Neuron (in vitro differentiated cells): Measurements from ENCODE around the gene DDX43.
"Not testable (repeated sequence)": the region's sequence is repeated elsewhere in the genome, so short reads cannot be mapped to it uniquely, and the experiment has no call there.

ENCODE experiments used
- H2AFZ ChIP-seq: one replicate; pipeline ENCODE4 v1.6.1; 2013; ENCODE audit warnings: low read depth, mild to moderate bottlenecking, inconsistent platforms, low read length, moderate library complexity
- H3K27me3 ChIP-seq: one replicate; pipeline ENCODE4 v1.6.1; 2013; ENCODE audit warnings: low read length; ENCODE audit not compliant: insufficient read depth
- H3K36me3 ChIP-seq: one replicate; pipeline ENCODE4 v1.6.1; 2013; ENCODE audit warnings: low read length; ENCODE audit not compliant: insufficient read depth
- H3K4me1 ChIP-seq: one replicate; pipeline ENCODE4 v1.6.1; 2013; ENCODE audit warnings: low read length; ENCODE audit not compliant: insufficient read depth
- H3K4me3 ChIP-seq: 2 replicates; pipeline ENCODE4 v1.5.1; 2013; ENCODE audit warnings: mild to moderate bottlenecking, low read length, moderate library complexity
- H3K9me3 ChIP-seq: one replicate; pipeline ENCODE4 v1.6.1; 2013; ENCODE audit warnings: low read length

DDX43 gene

DNA sequence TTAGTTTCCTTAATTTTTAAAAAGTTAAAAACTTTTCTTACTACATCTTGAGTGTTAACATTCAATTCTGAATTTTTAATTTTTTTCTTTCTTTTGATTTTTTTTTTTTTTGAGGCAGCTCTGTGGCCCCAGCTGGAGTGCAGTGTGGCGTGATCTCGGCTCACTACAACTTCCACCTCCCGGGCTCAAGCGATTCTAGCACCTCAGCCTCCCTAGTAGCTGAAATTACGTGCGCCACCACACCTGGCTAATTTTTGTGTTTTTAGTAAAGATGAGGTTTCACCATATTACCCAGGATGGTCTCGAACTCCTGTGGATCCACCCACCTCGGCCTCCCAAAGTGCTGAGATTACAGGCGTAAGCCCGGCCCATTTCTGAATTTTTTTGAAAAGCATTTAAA is 1.2 kb downstream of the DDX43 start:
- Histone ChIP-seq H3K4me3 (no peak overlapping the region), H3K9me3 (no peaks in the 10 kb centered on the region), H3K4me1 (no peaks in the 10 kb centered on the region)

DNA sequence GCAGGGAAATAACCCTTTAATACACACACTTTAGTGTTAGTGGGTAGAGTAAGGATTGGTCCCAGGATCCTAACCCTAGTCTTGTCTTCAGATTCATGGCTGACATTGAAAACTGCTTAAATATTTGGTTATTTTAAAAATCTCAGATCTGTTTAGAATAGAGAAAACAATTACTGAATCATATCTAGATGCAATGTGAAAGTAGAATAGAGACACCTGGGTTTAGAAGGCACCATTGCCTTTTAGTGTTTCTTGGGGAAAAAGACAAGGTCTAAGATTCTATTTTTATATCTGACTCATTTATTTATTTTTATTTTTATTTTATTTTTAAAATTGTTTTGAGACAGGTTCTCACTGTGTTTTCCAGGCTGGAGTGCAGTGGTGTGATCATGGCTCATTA is 6.0 kb downstream of the DDX43 start:
- H2AFZ ChIP-seq, result no peak overlapping the region
- no peaks in the 10 kb centered on the region for H3K4me1 ChIP-seq
- H3K27me3 ChIP-seq, result peaks cover 2% of the 10 kb centered on the region
- no peaks in the 10 kb centered on the region for H3K9me3 ChIP-seq
- no peak overlapping the region for H3K4me3 ChIP-seq
- H3K36me3 ChIP-seq, result no peaks in the 10 kb centered on the region

More for the DNA sequence above, 1.2 kb downstream of the DDX43 start:
- H3K27me3 ChIP-seq, result no peaks in the 10 kb centered on the region
- H2AFZ ChIP-seq, result no peak overlapping the region
- no peaks in the 10 kb centered on the region for H3K36me3 ChIP-seq

DNA sequence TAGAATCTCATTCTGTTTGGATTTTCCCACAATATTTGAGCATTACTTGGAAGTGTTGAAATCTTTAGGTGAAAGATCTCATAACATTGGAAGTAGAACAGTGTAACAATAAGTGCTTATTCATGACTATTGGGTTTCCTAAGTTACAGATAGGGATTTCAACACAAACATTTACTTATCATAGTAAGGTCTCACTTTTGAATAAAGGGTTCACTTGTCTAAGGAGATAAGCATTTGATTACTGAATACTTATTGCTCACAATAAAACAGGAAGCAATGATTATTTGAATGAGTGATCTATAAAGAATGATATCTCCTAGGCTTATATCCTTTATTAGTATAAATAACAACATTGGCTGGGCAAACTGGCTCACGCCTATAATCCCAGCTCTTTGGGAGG is 14.8 kb downstream of the DDX43 start:
- Histone ChIP-seq H3K27me3 (peaks cover 2% of the 10 kb centered on the region), H2AFZ (no peak overlapping the region), H3K4me1 (no peaks in the 10 kb centered on the region), H3K9me3 (no peaks in the 10 kb centered on the region), H3K36me3 (no peaks in the 10 kb centered on the region), H3K4me3 (no peak overlapping the region)

DNA sequence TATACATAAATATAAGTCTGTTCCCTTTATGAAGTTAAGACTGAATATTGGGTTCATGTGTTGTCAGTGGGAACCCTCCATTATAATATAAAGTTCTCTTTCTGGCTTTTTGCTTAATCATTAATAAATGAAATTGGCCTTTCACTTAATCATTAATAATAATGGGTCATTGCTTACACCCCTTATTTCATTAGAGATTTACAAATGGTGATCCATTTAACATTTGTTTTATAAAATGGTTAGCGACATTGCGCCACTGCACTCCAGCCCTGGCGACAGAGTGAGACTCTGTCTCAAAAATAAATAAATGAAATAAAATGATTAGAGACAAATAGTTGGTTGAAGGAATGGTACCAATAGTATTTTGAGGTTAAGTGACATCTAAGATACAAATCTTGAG is 18.5 kb downstream of the DDX43 start:
- Histone ChIP-seq H2AFZ (no peak overlapping the region), H3K9me3 (no peaks in the 10 kb centered on the region), H3K27me3 (no peaks in the 10 kb centered on the region), H3K4me3 (no peak overlapping the region), H3K4me1 (no peaks in the 10 kb centered on the region), H3K36me3 (no peaks in the 10 kb centered on the region)

DNA sequence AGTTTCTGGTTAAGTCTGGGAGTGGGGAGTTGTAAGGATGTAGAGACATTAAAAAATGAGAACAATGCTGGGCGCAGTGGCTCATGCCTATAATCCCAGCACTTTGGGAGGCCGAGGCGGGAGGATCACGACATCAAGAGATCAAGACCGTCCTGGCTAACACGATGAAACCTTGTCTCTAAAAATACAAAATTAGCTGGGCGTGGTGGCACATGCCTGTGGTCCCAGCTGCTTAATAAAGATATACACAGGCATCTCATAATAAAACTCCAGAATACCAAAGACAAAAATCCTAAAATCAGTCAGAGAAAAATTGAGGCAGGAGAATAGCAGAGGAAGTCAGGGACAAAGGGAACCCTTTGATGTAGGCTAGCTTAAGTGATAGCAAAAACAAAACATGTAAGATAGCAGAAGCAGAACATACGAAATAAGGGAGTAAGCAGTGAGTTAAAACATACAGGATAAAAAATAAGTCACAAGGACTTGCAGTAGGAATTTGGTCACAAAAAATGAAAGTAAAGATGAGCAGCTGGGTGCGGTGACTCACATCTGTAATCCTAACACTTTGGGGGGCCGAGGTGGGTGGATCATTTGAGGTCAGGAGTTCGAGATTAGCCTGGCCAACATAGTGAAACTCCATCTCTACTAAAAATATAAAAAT is 23.6 kb downstream of the DDX43 start:
- H3K4me1 ChIP-seq, result no peaks in the 10 kb centered on the region
- H3K27me3 ChIP-seq, result no peaks in the 10 kb centered on the region
- H3K36me3 ChIP-seq, result no peaks in the 10 kb centered on the region
- H3K4me3 ChIP-seq, result no peak overlapping the region
- H3K9me3 ChIP-seq, result no peaks in the 10 kb centered on the region
- no peak overlapping the region for H2AFZ ChIP-seq

DNA sequence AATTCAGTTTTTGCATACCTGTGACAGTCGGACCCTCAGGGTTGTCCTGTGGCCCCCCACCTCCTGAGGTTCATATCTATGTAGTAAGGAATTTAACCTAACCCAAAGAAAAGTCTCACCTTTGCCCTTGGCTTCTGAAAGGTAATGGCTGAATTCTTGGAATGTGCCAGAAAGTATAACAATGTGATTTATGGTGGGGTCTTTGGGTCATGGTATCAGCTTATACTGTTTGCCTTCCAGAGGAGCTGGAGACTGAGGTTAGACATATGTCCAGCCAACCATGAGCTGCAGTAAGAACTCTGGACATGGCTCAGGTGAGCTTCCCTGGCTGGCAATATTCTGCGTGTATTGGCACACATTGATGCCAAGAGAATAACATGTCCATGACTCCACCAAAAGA is 26.9 kb downstream of the DDX43 start:
- H3K4me1 ChIP-seq, result no peaks in the 10 kb centered on the region
- no peak overlapping the region for H2AFZ ChIP-seq
- no peaks in the 10 kb centered on the region for H3K9me3 ChIP-seq
- no peak overlapping the region for H3K4me3 ChIP-seq
- no peaks in the 10 kb centered on the region for H3K36me3 ChIP-seq
- H3K27me3 ChIP-seq, result no peaks in the 10 kb centered on the region

DNA sequence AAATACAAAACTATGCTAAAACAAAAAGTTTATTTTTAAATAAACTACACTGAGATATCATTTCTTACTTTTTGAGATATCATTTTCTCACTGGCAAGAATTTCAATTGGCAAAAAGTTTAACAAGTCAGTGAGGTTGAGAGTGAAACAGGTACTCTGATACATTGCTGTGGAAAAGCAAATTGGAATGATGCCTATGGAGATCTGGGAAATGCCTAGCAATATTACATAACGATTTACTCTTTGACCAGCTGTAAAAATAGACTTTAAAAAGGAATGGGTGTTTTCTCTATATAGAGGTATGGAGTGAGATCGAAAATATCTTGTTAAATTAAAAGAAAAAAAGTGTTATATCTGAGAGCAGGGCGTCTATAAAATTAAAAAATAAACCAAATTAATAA is 40.6 kb downstream of the DDX43 start:
- no peaks in the 10 kb centered on the region for H3K4me1 ChIP-seq
- H3K9me3 ChIP-seq, result no peaks in the 10 kb centered on the region
- no peak overlapping the region for H3K4me3 ChIP-seq
- no peaks in the 10 kb centered on the region for H3K27me3 ChIP-seq
- no peaks in the 10 kb centered on the region for H3K36me3 ChIP-seq
- no peak overlapping the region for H2AFZ ChIP-seq

DNA sequence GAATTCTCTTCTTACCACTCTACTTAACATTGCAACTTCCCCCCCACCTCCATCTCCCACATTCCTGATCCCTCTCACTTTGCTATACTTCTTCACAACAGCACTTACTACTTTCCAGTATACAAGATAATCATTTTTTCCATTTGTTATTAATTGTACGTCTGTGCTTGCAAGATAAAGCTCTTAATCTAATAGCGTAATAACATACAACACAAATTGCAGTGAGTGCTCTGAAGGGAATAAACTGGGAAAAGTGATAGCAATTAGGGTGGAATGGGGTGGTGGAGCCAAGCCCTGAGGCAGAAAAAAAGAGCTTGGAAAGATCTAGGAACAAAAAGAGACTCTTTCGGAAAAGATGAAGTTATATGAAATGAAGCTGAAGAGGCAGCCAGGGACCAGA is 48.9 kb downstream of the DDX43 start:
- no peaks in the 10 kb centered on the region for H3K36me3 ChIP-seq
- no peaks in the 10 kb centered on the region for H3K9me3 ChIP-seq
- H2AFZ ChIP-seq, result no peak overlapping the region
- H3K27me3 ChIP-seq, result no peaks in the 10 kb centered on the region
- no peak overlapping the region for H3K4me3 ChIP-seq
- no peaks in the 10 kb centered on the region for H3K4me1 ChIP-seq

DNA sequence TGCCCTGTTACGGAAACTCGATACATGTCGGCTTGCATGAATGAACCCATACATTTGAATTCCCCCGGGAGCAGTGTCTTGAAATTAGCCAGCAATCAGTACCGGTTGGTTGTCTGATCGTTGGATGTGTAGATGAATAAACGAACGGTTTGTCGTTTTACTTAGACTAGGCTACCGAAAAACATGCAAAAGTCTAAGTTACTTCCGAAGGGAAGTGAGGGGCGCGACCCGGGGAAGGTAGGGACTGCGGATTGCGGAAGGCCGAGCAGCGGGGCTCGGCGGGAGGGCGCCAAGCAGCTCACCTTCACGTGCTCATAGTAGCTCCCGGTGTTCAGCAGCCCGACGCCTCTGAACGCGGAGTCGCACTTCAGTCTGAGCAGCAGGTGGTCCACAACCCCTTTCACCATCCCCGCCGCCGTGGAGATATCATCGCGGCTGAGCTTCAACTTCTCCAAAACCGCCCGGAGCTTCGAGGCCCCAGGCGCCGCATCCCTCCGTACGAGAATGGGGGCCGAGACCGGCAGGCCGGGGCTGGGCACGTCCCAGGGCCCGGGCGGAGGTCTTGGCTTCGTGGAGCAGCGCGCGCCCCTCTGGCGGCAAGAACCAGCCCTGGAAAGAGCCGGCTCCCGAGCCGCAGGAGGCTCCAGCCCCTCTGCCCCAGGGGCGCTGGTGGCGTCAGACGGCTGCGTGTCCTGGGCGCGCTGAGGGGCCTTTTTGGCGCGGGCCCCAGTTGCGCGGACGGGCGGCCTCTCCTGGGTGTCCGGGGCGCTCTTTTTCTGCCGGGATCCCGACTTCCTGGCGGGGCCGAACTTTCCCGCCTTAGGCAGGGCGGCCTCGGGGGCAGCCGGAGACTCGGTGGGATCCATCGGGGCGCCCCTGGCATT is 56.8 kb downstream of the DDX43 start:
- H3K27me3 ChIP-seq, result no peaks in the 10 kb centered on the region
- H3K4me1 ChIP-seq, result no peaks in the 10 kb centered on the region
- no peaks in the 10 kb centered on the region for H3K9me3 ChIP-seq
- H2AFZ ChIP-seq, result peak overlapping the region; percentile 12
- H3K4me3 ChIP-seq, result no peak overlapping the region
- H3K36me3 ChIP-seq, result no peaks in the 10 kb centered on the region

DNA sequence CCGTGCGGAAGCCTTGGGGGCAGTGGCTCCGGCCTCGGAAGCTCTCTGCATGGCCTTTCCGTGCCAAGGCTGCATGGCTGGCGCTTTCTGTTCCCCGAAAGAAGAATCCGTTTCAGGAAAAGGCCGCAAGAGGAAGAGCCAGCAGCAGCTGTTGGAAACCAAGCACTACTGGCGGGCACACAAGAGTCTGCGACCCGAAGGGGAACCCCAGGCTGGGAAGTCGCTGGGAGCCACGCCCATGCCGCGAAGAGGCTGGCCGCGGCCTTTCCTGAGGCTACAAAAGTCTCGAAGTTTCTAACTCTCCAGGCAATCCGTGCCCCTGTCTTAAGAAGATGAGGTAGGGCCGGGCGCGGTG is 57.5 kb downstream of the DDX43 start, which contains the start of gene CGAS:
Gene CGAS, minus strand, starts transcription at position 191 of the 355 bp plus-strand sequence. Its CDS starts 116 bp downstream, at position 75.
- H2AFZ ChIP-seq, result peak within 1 kb of the TSS; percentile 12
- H3K27me3 ChIP-seq, result no peaks in the 10 kb centered on the region
- H3K36me3 ChIP-seq, result no peaks in the 10 kb centered on the region
- H3K4me3 ChIP-seq, result no peak within 1 kb of the TSS
- no peaks in the 10 kb centered on the region for H3K9me3 ChIP-seq
- H3K4me1 ChIP-seq, result no peaks in the 10 kb centered on the region

DNA sequence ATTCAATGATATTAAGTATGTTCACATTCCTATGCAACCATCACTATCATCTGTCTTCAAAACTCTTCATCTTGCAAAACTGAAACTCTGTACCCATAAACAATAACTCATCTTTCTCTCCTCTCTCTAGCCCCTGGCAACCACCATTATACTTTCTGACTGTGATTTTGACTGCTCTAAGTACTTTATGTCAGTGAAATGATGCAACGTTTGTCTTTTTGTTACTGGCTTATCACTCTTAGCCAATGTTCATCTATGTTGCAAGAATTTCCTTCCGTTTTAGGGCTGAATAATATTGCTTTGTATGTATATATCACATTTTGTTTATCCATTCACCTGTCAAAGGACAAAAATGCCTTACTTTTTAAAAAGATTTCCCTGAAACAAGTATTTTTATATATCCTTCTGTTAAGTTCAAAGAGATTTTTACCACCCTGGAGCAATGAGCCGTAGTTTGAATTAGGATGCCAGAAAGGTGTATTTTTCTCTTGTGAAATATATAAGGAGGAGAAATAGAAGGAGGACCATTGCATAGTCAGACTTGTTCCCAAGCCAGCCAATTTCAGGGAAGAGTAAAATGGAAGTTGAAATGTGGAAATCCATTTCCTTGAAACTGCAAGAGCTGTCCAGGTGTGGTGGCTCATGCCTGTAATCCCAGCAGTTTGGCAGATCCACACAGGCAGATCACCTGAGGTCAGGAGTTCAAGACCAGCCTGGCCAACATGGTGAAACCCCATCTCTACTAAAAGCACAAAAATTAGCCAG is 61.4 kb downstream of the DDX43 start:
- Histone ChIP-seq H3K27me3 (no peaks in the 10 kb centered on the region), H3K4me1 (peaks cover 9% of the 10 kb centered on the region), H3K4me3 (no peak overlapping the region), H3K9me3 (no peaks in the 10 kb centered on the region), H3K36me3 (no peaks in the 10 kb centered on the region), H2AFZ (no peak overlapping the region)

DNA sequence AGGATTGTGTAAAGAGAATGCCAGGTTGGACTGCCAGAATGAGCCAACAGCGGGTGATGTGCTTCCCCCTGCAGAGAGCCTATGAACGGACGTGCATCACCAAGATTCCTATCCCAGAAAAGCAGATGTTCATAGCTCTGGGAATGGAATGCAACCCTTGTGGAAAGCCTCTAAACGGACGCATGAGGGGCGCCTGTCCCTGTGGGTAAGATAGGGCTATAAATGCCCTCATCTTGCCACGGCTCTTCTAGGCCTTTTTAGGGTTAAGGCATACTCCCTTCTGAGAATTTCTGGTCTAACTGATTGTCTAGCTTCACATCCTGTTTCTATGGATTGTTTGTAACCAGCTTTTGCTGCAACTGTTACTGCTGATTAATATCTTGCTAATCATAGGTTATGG is 64.8 kb downstream of the DDX43 start:
- not testable (repeated sequence) for H3K9me3 ChIP-seq, H3K4me1 ChIP-seq, H3K27me3 ChIP-seq, H3K4me3 ChIP-seq, H3K36me3 ChIP-seq, H2AFZ ChIP-seq

DNA sequence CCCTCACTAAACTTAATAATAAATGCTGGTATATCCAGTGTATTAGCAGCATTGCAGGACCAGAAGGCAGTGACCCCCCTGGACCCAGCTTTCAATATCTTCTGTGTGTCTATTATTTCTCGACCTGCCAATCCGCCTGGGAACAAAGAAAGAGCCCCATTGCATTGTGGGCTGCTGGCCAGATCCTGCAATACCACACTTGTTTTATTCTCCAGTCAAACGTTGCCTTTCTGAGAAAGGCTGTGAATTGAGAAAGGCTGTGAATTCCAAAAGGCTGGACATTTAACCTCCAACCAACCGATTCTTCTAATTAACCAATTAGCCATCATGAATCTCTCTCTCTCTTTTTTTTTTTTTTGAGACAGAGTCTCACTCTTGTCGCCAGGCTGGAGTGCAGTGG is 65.4 kb downstream of the DDX43 start:
- no peak overlapping the region for H3K4me3 ChIP-seq
- peaks cover 1% of the 10 kb centered on the region for H3K9me3 ChIP-seq
- peaks cover 10% of the 10 kb centered on the region for H3K4me1 ChIP-seq
- peaks cover 2% of the 10 kb centered on the region for H3K36me3 ChIP-seq
- H3K27me3 ChIP-seq, result no peaks in the 10 kb centered on the region
- no peak overlapping the region for H2AFZ ChIP-seq
